SIG-M5 treated with dmso at 0.1 percent for 504 hours (cell line): ENCODE results near the gene PSMB10.
A peak's percentile ranks its signal among the peaks of the same experiment; 100 is the strongest.

Source experiments
- DNase-seq: peaks from one replicate; lab custom pipeline; 2025; ENCODE audit not compliant: unreplicated experiment; lab: John Stamatoyannopoulos, UW

The PSMB10 gene

DNA sequence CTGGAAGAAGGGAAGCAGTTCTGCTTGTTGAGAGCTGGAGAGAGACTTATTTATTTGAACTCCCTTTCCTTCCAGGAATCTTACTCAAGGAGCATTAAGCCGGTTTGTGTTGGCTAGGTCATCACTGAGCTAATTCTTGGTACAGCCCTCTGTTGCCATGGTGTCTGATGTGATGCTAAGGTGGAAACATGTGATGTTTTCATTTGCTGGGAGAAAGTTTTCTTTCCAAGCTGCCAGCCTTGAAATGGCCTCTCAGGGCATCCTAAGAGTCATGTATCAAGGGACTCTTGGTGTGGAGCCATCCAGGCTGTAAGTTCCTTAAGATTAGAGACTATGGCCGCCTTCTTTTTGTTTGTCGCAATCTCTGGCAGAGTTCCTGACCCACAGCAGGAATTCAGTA lies 39.4 kb downstream of the PSMB10 start:
- no peak for DNase-seq

DNA sequence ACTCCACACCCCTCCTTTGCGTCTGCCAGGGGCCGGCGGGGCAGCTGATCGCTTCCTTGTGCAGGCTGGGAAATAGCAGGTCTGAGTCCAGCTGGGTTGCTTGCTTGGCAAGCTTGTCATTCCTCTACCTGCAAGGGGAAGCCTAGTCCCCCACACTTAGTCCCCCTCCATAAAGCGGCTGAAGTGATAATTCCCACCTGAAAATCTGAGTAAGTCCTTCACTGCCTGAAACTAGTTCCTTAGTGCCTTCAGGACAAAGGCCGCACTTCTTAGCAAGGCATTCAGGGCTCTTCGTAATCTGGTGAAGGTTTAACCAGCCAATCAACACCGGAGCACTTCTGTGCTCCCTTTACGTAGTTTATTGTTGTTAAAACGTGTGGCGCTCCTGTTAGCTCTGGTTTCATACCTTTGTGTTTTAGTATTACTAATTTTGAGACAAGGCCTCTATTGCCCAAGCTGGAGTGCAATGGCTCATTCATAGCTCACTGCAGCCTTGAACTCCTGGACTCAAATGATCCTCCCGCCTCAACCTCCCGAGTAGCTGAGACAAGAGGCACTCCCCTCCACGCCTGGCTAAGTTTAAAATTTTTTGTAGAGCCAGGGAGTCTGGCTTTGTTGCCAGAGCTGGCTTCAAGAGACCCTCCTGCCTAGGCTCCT lies 42.8 kb downstream of the PSMB10 start:
- no peak for DNase-seq

DNA sequence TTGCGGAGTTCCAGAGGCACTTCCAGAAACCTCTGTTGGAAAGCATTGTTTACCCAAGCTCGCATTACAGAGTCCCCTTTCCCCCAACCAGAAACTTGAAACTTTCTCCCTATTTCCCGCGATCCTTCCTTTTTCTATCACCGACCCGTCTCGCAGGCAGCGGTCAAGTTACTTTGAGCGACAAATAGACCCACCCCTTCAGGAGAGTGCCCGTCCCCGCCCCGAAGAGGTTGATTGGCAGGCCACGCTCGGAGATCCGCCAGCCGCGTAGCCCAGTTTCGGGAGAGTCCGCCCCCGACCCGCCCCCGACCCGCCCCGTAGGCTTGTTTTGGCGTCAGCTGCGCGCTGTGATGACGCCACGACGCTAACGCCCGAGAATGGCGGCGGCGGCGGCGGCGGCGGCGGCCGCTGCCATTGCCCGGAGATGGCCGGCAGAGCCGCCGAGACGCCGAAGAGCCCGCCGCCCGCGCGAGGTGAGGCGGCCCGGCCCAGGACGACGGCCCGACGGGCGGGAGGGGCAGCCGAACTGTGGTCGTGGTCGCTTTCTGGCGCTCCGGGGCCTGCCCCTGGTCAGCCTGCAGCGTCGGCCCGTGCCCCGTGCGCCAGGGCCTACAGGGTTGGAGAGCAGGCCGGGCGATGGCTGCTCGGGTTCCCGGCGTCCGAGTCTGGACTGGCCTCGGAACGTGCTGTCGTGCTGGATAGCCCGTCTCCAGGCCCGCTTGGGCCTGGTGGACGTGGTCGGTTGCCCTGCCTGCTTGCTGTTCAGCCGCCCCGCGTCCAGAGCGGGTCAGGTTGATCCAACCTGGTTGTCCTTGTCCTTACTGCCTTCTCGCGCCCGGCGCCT lies 43.5 kb downstream of the PSMB10 start, which contains the start of gene PSKH1:
Gene PSKH1 (plus strand): TSS at position 356 of the 844 bp plus-strand sequence. CDS start 15,496 bp downstream, outside the sequence.
- peak; percentile 96 for DNase-seq

DNA sequence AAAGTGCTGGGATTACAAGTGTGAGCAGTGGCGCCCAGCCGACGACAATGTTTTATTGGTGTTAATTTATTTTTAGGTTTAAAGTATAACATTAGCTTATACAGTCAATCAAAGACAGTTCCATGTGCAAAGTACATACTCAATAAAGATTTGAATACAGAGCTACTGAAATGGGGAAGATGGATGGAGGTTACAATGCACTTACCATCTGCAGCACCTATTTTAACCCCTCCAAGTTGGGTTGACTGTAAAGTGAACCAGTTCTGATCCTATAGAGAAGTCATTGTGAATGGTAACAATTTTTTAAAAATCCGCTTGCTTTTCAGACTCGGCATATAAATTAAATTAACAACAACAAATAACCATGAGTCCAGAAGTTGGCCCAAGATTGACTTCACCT lies 44.3 kb downstream of the PSMB10 start:
- DNase-seq: no peak

DNA sequence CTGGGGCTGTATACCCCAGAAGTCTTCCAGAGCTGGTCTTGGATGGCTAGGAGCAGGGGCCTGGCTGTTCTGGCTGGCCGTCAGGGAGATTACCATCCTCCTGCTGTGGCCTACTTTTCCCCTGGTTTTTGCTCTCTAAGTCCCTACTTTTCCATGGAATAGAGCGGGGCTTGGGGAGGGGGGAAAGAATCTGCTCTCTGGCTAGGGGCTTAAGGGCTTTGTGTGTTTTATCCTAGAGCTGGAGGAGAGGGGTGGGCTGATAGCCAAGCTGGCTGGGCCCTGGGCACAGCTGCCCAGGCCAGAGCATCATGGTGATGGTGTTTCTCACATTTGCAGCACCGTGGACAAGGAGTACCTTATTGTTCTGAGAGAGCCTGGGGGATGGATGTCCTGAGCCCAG lies 48.3 kb downstream of the PSMB10 start:
- DNase-seq: no peak

DNA sequence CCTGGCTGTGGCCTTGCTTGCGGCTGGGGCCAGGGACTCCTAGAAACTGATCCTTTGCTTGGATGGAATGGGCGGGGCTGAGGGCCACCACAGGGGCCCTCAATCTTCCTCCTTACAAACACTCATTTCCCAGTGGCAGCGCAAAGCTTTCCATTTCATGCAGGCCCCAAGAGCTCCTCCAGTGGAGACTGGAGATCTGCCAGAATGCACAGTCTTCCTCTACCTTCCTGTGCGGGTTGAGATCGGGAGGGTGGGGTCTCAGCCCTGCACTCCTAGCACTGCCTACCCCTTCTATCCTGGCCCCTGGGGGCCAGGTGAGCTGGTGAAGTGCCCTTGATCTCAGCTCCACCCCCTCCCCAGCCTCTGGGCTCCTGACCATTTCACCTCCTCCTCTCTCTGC lies 50.3 kb downstream of the PSMB10 start:
- DNase-seq: no peak

DNA sequence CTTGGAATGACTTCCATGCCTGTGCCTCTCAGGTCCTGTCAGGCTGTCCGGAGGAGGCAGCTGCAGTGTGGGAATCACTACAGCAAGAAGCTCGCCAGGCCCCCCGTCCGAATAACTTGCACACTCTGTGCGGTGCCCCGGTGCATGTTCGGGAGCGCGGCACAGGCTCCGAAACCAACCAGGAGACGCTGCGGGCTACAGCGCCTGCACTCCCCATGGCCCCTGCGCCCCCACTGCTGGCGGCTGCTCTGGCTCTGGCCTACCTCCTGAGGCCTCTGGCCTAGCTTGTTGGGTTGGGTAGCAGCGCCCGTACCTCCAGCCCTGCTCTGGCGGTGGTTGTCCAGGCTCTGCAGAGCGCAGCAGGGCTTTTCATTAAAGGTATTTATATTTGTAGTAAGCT lies 50.7 kb downstream of the PSMB10 start:
- no peak for DNase-seq

DNA sequence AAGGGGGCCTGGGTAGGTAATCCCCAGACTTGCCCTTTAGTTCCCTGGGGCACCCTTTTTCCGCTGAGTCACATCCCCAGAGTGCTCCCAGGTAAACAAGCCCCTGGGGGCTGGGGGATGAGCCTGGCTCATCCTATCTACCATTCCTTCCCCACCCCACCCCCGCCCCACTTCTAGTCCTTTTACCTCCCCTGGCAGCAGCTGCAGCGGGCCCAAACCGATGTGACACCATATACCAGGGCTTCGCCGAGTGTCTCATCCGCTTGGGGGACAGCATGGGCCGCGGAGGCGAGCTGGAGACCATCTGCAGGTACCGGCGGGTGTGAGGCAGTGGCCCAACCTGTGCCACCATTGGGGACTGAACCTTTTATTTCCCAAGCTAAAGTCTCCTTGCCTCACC lies 51.1 kb downstream of the PSMB10 start:
- DNase-seq: no peak

DNA sequence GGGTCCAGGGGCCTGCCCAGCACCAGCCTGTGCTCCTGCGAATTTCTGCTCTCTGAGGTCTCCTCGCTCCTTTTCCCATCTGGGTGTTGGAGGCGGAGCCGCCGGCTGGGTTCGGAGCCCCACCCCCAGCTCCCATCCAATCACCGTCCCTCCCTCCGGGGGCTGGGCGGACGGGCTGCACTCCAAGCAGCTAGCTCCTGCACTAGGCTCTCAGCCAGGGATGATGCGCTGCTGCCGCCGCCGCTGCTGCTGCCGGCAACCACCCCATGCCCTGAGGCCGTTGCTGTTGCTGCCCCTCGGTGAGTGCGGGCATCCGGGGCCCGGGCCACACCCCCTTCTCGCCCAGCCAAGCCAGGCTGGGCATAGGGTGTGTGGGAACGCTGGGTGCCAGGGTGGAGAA lies 52.0 kb downstream of the PSMB10 start, which contains the start of gene NRN1L:
Gene NRN1L (plus strand): TSS at position 202 of the 400 bp plus-strand sequence. CDS start 19 bp downstream, at position 221.
- no peak for DNase-seq
